Renal pelvis (tissue), 4 donors: ENCODE data around the gene ACTR2. TPM values are rescaled to one million over a fixed set of nuclear protein-coding genes. Genes with fewer than 3 reads are reported as not detected.
A peak's percentile ranks its signal among the peaks of the same experiment; 100 is the strongest.

Experiments used
- DNase-seq: peaks from one replicate; pipeline ENCODE4 v3.0.0-alpha.2; 2013
- polyA plus RNA-seq, 3 donors: library from polyadenylated mRNA; unstranded; fragments of 120-200 nt; gene quantifications; one replicate each; pipeline ENCODE4 v1.2.1, GENCODE V29; 2013; ENCODE audit not compliant: insufficient read length in 3 of 3

ACTR2 gene
- polyA plus RNA-seq, 3 donors: 156 to 182 (median 176) TPM

GRCh38 chr2:65275141-65275915 is 47.7 kb downstream of the ACTR2 start:
- DNase-seq: peak; percentile 46

- no peak for DNase-seq
These were observed 49.0 kb downstream of the ACTR2 start for GRCh38 chr2:65276609-65277008.

- no peak for DNase-seq
These were observed 49.5 kb downstream of the ACTR2 start for GRCh38 chr2:65277118-65277517.

- no peak for DNase-seq
These were observed 50.3 kb downstream of the ACTR2 start for GRCh38 chr2:65277791-65278483.

GRCh38 chr2:65278531-65278981 is 50.9 kb downstream of the ACTR2 start:
- no peak for DNase-seq

GRCh38 chr2:65279756-65280155 is 52.1 kb downstream of the ACTR2 start:
- DNase-seq: no peak

- peak; percentile 40 for DNase-seq
These were observed 54.2 kb downstream of the ACTR2 start for GRCh38 chr2:65281627-65282351.

GRCh38 chr2:65282477-65283053 is 54.9 kb downstream of the ACTR2 start:
- no peak for DNase-seq

- no peak for DNase-seq
These were observed 59.7 kb downstream of the ACTR2 start for GRCh38 chr2:65287364-65287763.

GRCh38 chr2:65291216-65292105 is 63.8 kb downstream of the ACTR2 start:
- no peak for DNase-seq

- no peak for DNase-seq
These were observed 64.4 kb downstream of the ACTR2 start for GRCh38 chr2:65292106-65292400.

GRCh38 chr2:65292461-65293011 is 64.9 kb downstream of the ACTR2 start:
- DNase-seq: no peak

- no peak for DNase-seq
These were observed 65.7 kb downstream of the ACTR2 start for GRCh38 chr2:65293376-65293775.

- no peak for DNase-seq
These were observed 66.5 kb downstream of the ACTR2 start for GRCh38 chr2:65294136-65294535.

- no peak for DNase-seq
These were observed 67.1 kb downstream of the ACTR2 start for GRCh38 chr2:65294701-65295100.

- DNase-seq: no peak
These were observed 69.3 kb downstream of the ACTR2 start for GRCh38 chr2:65296971-65297370.

- no peak for DNase-seq
These were observed 69.9 kb downstream of the ACTR2 start for GRCh38 chr2:65297544-65297943.

GRCh38 chr2:65298089-65298488 is 70.5 kb downstream of the ACTR2 start:
- no peak for DNase-seq

- no peak for DNase-seq
These were observed 71.6 kb downstream of the ACTR2 start for GRCh38 chr2:65299246-65299645.

GRCh38 chr2:65300134-65300760 is 72.6 kb downstream of the ACTR2 start:
- DNase-seq: no peak
